Heart right ventricle (tissue), 16 donors: ENCODE measurements around the gene AP2B1. TPM values are rescaled to one million over a fixed set of nuclear protein-coding genes. Genes with fewer than 3 reads are reported as not detected.

Source experiments
- ATAC-seq, 8 donors: fragments of 200-7000 bp; cut with Tn5 transposase; one replicate each; pipeline ENCODE4 v1.9.1; 2020; ENCODE audit warnings: mild to moderate bottlenecking in 8 of 8, moderate library complexity in 8 of 8, moderate number of reproducible peaks in 1 of 8
- DNase-seq, 2 donors: peaks; one replicate each; pipeline ENCODE4 v3.0.0-alpha.2; 2020
- H3K27ac ChIP-seq, 10 donors: fragments of 200-600 bp; sonication (generic) in 2 of 10; one replicate each; pipeline versions ENCODE4 v1.5.0 to v1.8.0; 2020 to 2022; ENCODE audit warnings: mild to moderate bottlenecking in 3 of 10
- H3K27me3 ChIP-seq, 7 donors: fragments of 200-600 bp; one replicate each; pipeline ENCODE4 v1.8.0; 2021 to 2022; ENCODE audit warnings: mild to moderate bottlenecking in 2 of 7
- H3K36me3 ChIP-seq, 9 donors: fragments of 200-600 bp; sonication (generic) in 1 of 9; one replicate each; pipeline versions ENCODE4 v1.5.0 to v1.8.0; 2020 to 2022; ENCODE audit warnings: mild to moderate bottlenecking in 2 of 9
- H3K4me1 ChIP-seq, 9 donors: fragments of 200-600 bp; sonication (generic) in 1 of 9; one replicate each; pipeline versions ENCODE4 v1.5.0 to v1.8.0; 2020 to 2022; ENCODE audit warnings: mild to moderate bottlenecking in 4 of 9
- H3K4me3 ChIP-seq, 10 donors: fragments of 200-600 bp; sonication (generic) in 2 of 10; one replicate each; pipeline versions ENCODE4 v1.5.0 to v1.8.0; 2020 to 2022; ENCODE audit warnings: mild to moderate bottlenecking in 7 of 10, moderate library complexity in 2 of 10
- H3K9me3 ChIP-seq, 11 donors: fragments of 200-600 bp in 10 of 11; sonication (generic) in 2 of 11; one replicate each; pipeline versions ENCODE4 v1.5.0 to v1.8.0; 2013 to 2022; ENCODE audit warnings: mild to moderate bottlenecking in 2 of 11, control low read depth in 1 of 11, moderate library complexity in 1 of 11
- WGBS, 2 donors: extraction: QIAGEN DNeasy Blood & Tissue Kit; methylation state at CpG; one replicate each; pipeline ENCODE4 v1.1.7; 2013; ENCODE audit warnings: inconsistent platforms in 1 of 2; 5-methylcytosine and 5-hydroxymethylcytosine counted together
- intact Hi-C, 10 donors: fragments of 100-400 bp; cut with DNase I; formaldehyde crosslinking; loops; one replicate each; pipeline versions ENCODE4 v1.11.1 to v1.14.2; 2022
- polyA plus RNA-seq, 2 donors: library from polyadenylated mRNA; stranded (reverse); fragments of 200-250 nt; gene quantifications; one replicate each; pipeline ENCODE4 v1.2.3, GENCODE V29; 2013
- total RNA-seq, 10 donors: library from RNA; stranded (reverse); fragmentation: NEBNext Ultra II Directional in 3 of 10; extraction: Animal tissue kit (Norgen Biotek cat#: 25700) in 3 of 10; gene quantifications; one replicate each; pipeline versions ENCODE4 v1.2.1 to v1.2.4, GENCODE V29; 2021 to 2023
- TF ChIP-seq, protein P1 (sequence below), 9 donors: fragments of 200-600 bp; sonication (generic) in 2 of 9; IDR thresholded peaks; one replicate each; pipeline versions ENCODE4 v1.5.0 to v1.8.0; 2021 to 2022; ENCODE audit warnings: antibody characterized with exemption in 9 of 9, mild to moderate bottlenecking in 5 of 9, moderate library complexity in 1 of 9
- donor health status: Arrhythmogenic right ventricular cardiomyopathy.
- donor health status: ischemic (EF 13 %, LVEDD 7.1; RV severe dilation, severe dysfunction).
- donor health status: healthy with polysubstance abuse.
- donor health status: DM: no; HTN: yes; CAD: no.
- donor health status: DM: no; HTN: no; CAD: no.
- donor health status: ischemic (EF 25% LVEDD 6.9; RV normal size, moderate dysfunction).
- donor health status: ischemic (EF 25% LVEDD 5.7; RV mildly dilated, moderate dysfunction).
- donor health status: healthy.
- donor health status: DM: yes; HTN: yes; CAD: no.
- donor health status: Ischemic cardiomyopathy.
- donor health status: ischemic (EF 35%, LVEDD 5.7; RV mildly dilated, moderate dysfunction).
- donor health status: nonischemic (EF 11% LVEDD 7.7; RV severe dilation, severe dysfunction).
- donor health status: DM: yes; HTN: yes; CAD: no.
- donor health status: PGD.
- donor health status: ischemic (EF 29% LVEDD 5.4; RV normal size, mild dysfunction).
- donor health status: nonischemic (EF 23%, LVEDD 6.1; RV moderate dilation, normal function).

The AP2B1 gene
- total and polyA plus RNA-seq, 12 donors: 20.0 to 173 (median 129) TPM

DNA sequence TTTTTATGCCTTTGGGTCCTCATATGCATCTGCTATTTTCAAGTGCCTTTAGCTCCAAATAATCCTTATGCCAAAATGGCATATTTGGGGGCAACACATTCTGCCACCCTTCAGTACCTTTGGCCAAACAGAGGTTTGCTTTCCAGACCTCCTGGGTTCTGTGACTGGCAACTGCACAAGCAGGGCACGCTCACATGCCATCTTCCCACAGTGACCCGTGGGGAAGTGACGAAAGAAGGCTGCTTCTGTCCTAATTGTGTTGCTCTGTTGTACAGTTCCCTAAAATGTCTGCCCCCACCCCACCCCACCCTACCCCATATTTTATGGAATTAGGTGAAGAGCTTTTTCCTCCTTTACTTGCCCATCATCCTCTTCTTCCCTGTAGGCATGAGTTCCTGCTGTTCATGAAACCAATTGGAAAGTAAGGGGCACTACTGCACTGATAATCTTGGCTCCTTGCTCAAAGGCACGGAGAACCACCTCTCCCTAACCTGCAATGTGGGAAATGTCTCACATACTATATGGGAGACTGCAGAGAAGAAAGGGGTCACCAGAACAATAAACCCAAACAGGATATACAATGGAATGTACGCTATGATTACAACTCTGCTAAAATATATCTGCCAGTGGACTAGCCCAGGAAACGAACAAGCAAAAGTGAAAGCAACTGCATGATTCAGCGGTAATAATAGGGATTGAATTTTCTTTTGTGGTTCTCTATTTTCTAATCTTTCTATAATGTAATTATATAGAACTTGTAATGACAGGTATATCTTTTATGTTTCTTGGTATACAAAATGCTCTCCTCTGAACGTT lies 46.3 kb upstream of the AP2B1 start:
- H3K27ac ChIP-seq: peak overlapping the region; percentile 4 to 88 (median 71)
- WGBS, 2 donors: 44 to 56% methylated on average over 8 of the region's 8 CpGs
- H3K9me3 ChIP-seq: no peaks in the 10 kb centered on the region
- no peaks in the 10 kb centered on the region for H3K27me3 ChIP-seq
- H3K4me1 ChIP-seq: peaks cover 3 to 68% (median 39%) of the 10 kb centered on the region in 9 donors
- DNase-seq (peak in 1 of 2 donors; percentile 35), ATAC-seq (peak in 7 of 8 donors; percentile 39 to 70 (median 57))
- H3K4me3 ChIP-seq: peak overlapping the region in 9 of 10 donors; percentile 10 to 46 (median 42)
- TF ChIP-seq, protein P1, sequence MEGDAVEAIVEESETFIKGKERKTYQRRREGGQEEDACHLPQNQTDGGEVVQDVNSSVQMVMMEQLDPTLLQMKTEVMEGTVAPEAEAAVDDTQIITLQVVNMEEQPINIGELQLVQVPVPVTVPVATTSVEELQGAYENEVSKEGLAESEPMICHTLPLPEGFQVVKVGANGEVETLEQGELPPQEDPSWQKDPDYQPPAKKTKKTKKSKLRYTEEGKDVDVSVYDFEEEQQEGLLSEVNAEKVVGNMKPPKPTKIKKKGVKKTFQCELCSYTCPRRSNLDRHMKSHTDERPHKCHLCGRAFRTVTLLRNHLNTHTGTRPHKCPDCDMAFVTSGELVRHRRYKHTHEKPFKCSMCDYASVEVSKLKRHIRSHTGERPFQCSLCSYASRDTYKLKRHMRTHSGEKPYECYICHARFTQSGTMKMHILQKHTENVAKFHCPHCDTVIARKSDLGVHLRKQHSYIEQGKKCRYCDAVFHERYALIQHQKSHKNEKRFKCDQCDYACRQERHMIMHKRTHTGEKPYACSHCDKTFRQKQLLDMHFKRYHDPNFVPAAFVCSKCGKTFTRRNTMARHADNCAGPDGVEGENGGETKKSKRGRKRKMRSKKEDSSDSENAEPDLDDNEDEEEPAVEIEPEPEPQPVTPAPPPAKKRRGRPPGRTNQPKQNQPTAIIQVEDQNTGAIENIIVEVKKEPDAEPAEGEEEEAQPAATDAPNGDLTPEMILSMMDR (IDR thresholded peaks at IDR 0.05): no peak
- intact Hi-C loops: loop anchor here in 3 of 10 donors (2.0 to 5.0 kb wide), 2 partner anchors 298 to 368 kb away; partner anchors contain the start of gene SLFN5 (in 1 of the 3)
- no peaks in the 10 kb centered on the region for H3K36me3 ChIP-seq

DNA sequence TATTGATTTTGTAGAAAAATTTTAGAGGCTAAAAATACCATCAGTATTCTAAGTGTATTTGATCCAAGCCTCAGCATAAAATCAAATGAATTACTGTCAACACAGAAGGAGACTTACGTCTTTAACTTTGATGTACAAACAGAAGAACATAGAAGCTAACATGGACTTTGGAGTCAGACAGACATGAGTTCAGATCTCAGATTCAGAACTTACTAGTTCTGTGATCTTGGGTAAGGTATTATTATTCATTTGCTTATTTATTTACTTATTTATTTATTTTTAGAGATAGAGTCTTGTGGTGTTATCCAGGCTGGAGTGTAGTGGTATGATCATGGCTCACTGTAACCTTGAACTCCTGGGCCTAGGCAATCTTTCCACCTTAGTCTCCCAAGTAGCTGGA lies 45.7 kb upstream of the AP2B1 start:
- no peaks in the 10 kb centered on the region for H3K9me3 ChIP-seq
- 63 to 69% methylated on average over 1 of the region's 1 CpG for WGBS, 2 donors
- H3K4me1 ChIP-seq: peaks cover 3 to 72% (median 39%) of the 10 kb centered on the region in 9 donors
- ATAC-seq: no peak
- TF ChIP-seq, protein P1 (IDR thresholded peaks at IDR 0.05): no peak
- no peaks in the 10 kb centered on the region for H3K27me3 ChIP-seq
- DNase-seq: no peak
- no peaks in the 10 kb centered on the region for H3K36me3 ChIP-seq
- peak overlapping the region in 9 of 10 donors; percentile 10 to 46 (median 42) for H3K4me3 ChIP-seq
- intact Hi-C loops: loop anchor here in 3 of 10 donors (2.0 to 5.0 kb wide), 2 partner anchors 299 to 369 kb away; partner anchors contain the start of gene SLFN5 (in 1 of the 3)
- H3K27ac ChIP-seq: peak overlapping the region; percentile 4 to 88 (median 71)

DNA sequence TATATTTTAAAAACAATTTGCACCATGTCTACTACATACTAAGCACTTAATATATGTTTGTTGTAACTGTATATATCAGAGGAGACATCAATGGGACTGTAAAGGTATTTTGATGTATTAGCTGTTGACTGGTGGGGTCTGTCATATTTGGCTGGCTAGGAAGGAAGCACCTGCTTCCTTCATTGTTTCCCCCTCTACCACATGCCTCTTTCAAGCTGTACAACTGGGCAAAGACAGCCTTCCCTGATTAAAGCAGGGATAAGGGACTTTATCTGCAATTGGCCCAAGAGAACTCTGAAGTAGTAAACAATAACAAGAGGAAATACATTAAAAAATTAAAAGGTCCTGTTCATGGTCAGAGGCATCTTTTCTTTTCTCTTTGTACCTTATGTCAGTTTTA lies 44.1 kb upstream of the AP2B1 start:
- H3K27me3 ChIP-seq: no peaks in the 10 kb centered on the region
- no peak for DNase-seq
- no peak overlapping the region for H3K4me3 ChIP-seq
- no peaks in the 10 kb centered on the region for H3K9me3 ChIP-seq
- intact Hi-C loops: loop anchor here in 2 of 10 donors (5.0 kb wide), 1 partner anchor 371 kb away; no protein-coding TSS in a partner anchor
- peak overlapping the region in 1 of 10 donors; percentile 0 for H3K27ac ChIP-seq
- H3K4me1 ChIP-seq: peaks cover 3 to 64% (median 26%) of the 10 kb centered on the region in 9 donors
- TF ChIP-seq, protein P1 (IDR thresholded peaks at IDR 0.05): no peak
- no peaks in the 10 kb centered on the region for H3K36me3 ChIP-seq
- no peak for ATAC-seq

DNA sequence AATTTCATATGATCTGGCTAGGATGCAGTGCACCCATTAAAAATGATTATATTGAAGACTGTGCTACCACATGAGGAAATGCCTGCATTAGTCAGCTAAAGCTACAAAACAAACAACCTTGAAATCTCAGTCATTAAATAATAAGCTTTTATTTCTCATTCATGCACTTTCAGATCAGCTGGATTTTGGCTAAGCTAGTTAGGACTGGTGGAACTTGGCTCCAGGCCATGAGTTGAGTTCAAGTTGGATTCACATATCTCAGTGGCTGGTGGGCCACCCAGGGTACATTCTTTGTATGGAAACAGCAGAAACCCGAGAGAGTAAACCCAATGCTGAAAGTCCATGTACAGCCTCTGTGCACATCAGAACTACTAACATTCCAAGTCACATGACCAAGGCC lies 43.3 kb upstream of the AP2B1 start:
- intact Hi-C loops: loop anchor here in 2 of 10 donors (5.0 kb wide), 1 partner anchor 372 kb away; no protein-coding TSS in a partner anchor
- 64 to 77% methylated on average over 1 of the region's 1 CpG for WGBS, 2 donors
- ATAC-seq: no peak

More for the DNA sequence above, 43.3 kb upstream of the AP2B1 start:
- Histone ChIP-seq H3K4me3 (no peak overlapping the region), H3K27me3 (no peaks in the 10 kb centered on the region), H3K9me3 (no peaks in the 10 kb centered on the region), H3K36me3 (no peaks in the 10 kb centered on the region), H3K4me1 (peaks cover 3 to 58% (median 21%) of the 10 kb centered on the region in 9 donors), H3K27ac (no peak overlapping the region)
- no peak for DNase-seq
- TF ChIP-seq, protein P1 (IDR thresholded peaks at IDR 0.05): no peak
